EH (cell line): Measurements from ENCODE around the gene SGPL1.
A peak's percentile ranks its signal among the peaks of the same experiment; 100 is the strongest.

Experiments
- DNase-seq: peaks from one replicate; pipeline ENCODE4 v3.0.0-alpha.2; 2015; ENCODE audit warnings: low read depth

Gene SGPL1

GRCh38 chr10:70921285-70921684 lies 105.5 kb downstream of the SGPL1 start:
- no peak for DNase-seq

- no peak for DNase-seq
These were observed 107.9 kb downstream of the SGPL1 start for GRCh38 chr10:70923696-70924095.

DNA sequence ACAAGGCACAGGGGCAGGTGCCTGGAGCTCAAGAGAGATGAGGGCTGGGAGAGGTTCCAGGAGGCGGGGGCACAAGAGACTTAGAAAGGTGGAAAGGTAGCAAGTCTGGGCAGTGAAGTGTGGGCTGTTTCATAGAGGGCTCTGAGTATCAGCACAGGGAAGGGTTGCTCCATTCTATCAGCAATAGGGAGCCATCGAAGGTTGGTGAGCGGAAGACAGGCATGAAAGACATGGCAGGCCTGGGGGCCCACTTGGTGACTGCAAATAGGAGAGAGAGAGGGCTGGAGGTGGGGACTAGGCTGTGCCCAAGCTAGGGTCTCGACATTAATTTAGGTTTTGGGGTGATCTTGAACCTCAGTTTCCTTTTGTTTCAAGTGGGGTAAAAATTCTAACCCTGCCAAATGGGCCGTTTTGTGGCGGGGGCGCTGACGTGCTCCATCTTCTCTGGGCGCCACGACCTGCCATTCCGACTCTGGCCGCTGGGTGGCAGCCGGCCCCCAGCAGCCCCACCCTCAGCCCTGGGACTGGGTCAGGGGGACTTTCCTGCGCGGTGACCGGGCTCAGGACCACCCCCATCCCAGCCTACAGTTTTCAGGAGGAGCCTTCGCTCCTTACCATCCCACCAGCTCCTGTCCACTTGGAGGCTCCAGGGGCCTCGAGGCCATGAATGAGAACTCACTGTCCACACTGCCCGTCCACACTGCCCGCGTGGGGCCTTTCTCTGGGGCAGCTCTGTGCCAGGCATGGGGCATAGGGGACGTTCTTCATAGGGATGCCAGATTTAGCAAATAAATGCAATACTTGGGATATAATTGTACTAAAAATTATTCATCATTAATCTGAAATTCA lies 109.9 kb downstream of the SGPL1 start:
- peak; percentile 34 for DNase-seq

DNA sequence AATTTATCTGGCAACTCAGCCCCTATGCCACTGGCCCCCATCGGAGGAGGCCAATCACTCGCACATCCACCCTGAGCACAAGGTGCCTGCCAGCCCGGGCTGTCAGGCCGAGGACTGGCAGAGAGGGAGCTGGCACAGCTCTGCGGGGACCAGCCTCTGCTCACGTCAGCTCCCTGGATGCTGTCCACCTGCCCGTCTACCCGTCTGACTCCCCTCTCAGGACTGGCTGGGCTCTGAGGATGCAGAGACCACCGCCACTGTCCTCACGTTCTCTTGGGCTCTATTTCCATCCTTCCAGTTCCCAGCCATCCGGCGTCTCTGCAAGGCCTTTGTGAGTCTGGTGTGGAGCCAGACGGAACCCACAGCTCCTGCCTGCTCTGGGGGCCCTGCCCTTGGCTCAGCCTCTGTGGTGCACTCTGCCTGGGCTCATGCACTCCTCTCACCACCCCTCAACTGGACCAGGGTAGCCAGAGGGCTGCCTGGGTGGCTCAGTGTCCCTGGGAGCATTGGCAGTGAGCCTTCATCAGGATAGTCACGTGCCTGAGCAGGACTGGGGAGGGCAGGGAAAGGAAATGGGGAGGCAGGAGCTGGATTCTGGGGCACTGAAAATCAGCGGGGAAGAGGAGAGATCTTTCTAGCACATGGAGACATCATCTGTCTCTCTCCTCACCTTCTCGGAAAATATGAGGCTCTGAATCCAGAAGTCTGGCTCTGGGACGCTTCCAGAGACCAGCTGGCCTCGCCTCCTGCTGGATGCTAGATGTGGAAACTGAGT lies 110.7 kb downstream of the SGPL1 start:
- DNase-seq, result no peak

- DNase-seq, result no peak
These were observed 111.6 kb downstream of the SGPL1 start for GRCh38 chr10:70927189-70927943.

GRCh38 chr10:70928140-70928539 lies 112.4 kb downstream of the SGPL1 start:
- DNase-seq, result no peak

DNA sequence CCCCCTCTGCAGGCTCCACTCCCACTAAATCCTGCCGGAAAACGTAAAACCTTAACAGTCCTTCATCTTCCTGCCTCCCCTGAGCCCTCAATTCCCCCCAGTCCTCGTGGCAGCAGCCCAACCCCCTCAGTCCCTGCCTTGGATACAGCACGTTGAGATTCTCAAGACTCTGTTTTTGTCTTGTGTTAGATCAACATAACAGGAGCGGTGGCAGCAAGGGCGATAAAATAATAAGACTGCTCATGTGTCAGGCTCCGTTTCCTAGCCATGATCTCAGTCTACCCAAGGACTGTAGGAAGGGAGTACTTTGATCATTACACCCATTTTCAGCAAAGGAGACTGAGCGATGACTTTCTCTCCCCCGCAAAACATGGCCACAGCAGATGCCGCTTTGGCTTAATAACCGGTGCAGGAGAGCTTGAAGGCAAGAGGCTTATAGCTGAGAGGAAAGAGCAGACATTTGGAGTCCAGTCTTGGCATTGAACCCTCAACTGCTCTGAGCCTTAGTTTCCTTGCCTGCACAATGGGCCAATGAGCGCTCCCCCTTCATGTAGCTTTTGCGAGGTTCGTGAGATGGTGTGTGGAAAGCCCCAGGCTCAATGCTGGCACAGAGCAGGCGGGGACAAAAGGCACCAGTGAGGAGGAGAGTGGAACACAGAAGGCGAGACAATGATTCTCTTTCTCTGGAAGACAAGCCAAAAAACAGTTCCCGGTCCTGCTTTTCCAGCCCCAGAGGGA lies 114.7 kb downstream of the SGPL1 start:
- DNase-seq, result no peak
